ENCODE data around the gene CAPN7.

- no peak for TF ChIP-seq EZH2 (IDR thresholded peaks at IDR 0.05)
- TF ChIP-seq CTCF (IDR thresholded peaks at IDR 0.05 in 2 of 3, conservative IDR thresholded peaks at IDR 0.05 in 1 of 3; ENCODE audit: borderline replicate concordance in 1 of 3, insufficient read depth in 1 of 3, low read depth in 2 of 3, low read length in 2 of 3): no peak
- TF ChIP-seq POLR2AphosphoS5 (IDR thresholded peaks at IDR 0.05; ENCODE audit: low read depth, low read length): 0 out of 2 replicates have a peak, but pooled peaks have one; percentile 0
- no peak for TF ChIP-seq SIN3A (IDR thresholded peaks at IDR 0.05; ENCODE audit: low read depth)
- no peak for TF ChIP-seq RAD21 (IDR thresholded peaks at IDR 0.05; ENCODE audit: low read depth)
- no peak for TF ChIP-seq SRF (IDR thresholded peaks at IDR 0.05; ENCODE audit: low read depth)
- TF ChIP-seq SP1 (IDR thresholded peaks at IDR 0.05; ENCODE audit: low read depth): no peak
- no peak for TF ChIP-seq POLR2A (IDR thresholded peaks at IDR 0.05; ENCODE audit: borderline replicate concordance, extremely low read depth, insufficient read depth, insufficient read length)
- TF ChIP-seq CEBPB (IDR thresholded peaks at IDR 0.05; ENCODE audit: low read depth): no peak
- TF ChIP-seq, protein P1, sequence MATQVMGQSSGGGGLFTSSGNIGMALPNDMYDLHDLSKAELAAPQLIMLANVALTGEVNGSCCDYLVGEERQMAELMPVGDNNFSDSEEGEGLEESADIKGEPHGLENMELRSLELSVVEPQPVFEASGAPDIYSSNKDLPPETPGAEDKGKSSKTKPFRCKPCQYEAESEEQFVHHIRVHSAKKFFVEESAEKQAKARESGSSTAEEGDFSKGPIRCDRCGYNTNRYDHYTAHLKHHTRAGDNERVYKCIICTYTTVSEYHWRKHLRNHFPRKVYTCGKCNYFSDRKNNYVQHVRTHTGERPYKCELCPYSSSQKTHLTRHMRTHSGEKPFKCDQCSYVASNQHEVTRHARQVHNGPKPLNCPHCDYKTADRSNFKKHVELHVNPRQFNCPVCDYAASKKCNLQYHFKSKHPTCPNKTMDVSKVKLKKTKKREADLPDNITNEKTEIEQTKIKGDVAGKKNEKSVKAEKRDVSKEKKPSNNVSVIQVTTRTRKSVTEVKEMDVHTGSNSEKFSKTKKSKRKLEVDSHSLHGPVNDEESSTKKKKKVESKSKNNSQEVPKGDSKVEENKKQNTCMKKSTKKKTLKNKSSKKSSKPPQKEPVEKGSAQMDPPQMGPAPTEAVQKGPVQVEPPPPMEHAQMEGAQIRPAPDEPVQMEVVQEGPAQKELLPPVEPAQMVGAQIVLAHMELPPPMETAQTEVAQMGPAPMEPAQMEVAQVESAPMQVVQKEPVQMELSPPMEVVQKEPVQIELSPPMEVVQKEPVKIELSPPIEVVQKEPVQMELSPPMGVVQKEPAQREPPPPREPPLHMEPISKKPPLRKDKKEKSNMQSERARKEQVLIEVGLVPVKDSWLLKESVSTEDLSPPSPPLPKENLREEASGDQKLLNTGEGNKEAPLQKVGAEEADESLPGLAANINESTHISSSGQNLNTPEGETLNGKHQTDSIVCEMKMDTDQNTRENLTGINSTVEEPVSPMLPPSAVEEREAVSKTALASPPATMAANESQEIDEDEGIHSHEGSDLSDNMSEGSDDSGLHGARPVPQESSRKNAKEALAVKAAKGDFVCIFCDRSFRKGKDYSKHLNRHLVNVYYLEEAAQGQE (IDR thresholded peaks at IDR 0.05; ENCODE audit: low read depth): no peak
- no peak for TF ChIP-seq EZH2phosphoT487 (IDR thresholded peaks at IDR 0.05; ENCODE audit: borderline replicate concordance)
- TF ChIP-seq YY1 (IDR thresholded peaks at IDR 0.05; ENCODE audit: extremely low read depth, insufficient replicate concordance, low read depth, low read length): no peak
- no peak for TF ChIP-seq MAX (IDR thresholded peaks at IDR 0.05)
- TF ChIP-seq, protein P2, sequence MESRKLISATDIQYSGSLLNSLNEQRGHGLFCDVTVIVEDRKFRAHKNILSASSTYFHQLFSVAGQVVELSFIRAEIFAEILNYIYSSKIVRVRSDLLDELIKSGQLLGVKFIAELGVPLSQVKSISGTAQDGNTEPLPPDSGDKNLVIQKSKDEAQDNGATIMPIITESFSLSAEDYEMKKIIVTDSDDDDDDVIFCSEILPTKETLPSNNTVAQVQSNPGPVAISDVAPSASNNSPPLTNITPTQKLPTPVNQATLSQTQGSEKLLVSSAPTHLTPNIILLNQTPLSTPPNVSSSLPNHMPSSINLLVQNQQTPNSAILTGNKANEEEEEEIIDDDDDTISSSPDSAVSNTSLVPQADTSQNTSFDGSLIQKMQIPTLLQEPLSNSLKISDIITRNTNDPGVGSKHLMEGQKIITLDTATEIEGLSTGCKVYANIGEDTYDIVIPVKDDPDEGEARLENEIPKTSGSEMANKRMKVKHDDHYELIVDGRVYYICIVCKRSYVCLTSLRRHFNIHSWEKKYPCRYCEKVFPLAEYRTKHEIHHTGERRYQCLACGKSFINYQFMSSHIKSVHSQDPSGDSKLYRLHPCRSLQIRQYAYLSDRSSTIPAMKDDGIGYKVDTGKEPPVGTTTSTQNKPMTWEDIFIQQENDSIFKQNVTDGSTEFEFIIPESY (IDR thresholded peaks at IDR 0.05; ENCODE audit: extremely low read depth, insufficient replicate concordance, low read length): no peak
Observed at GRCh38 chr3:15258720-15259119, 52.7 kb downstream of the CAPN7 start.
